WTC11 (cell line): ENCODE measurements around the gene KIRREL3.

ENCODE experiments used
- CREB1 ChIP-seq: sonication (generic); formaldehyde crosslinking; IDR thresholded peaks from 2 replicates; pipeline ENCODE4 v1.8.0; 2023; ENCODE audit warnings: mild to moderate bottlenecking, missing genetic modification reagents
- CREM ChIP-seq: sonication (generic); formaldehyde crosslinking; IDR thresholded peaks from 2 replicates; pipeline ENCODE4 v1.8.1; 2022; ENCODE audit warnings: mild to moderate bottlenecking, missing genetic modification reagents, moderate library complexity
- ELF4 ChIP-seq: sonication (generic); formaldehyde crosslinking; IDR thresholded peaks from 2 replicates; pipeline ENCODE4 v1.8.1; 2022; ENCODE audit warnings: low read depth, mild to moderate bottlenecking, moderate library complexity, missing genetic modification reagents
- HMGA2 ChIP-seq: fragments of 250-450 bp; sonication (Bioruptor Pico); IDR thresholded peaks from 2 replicates; pipeline ENCODE4 v1.4.0; 2021; ENCODE audit warnings: mild to moderate bottlenecking, moderate library complexity
- TF ChIP-seq, protein P1 (sequence below): fragments of 200-600 bp; IDR thresholded peaks from 2 replicates; pipeline ENCODE4 v1.8.0; 2022; ENCODE audit warnings: antibody characterized with exemption
- TF ChIP-seq, protein P2 (sequence below): sonication (generic); formaldehyde crosslinking; IDR thresholded peaks from 2 replicates; pipeline ENCODE4 v1.8.0; 2022; ENCODE audit warnings: mild to moderate bottlenecking, missing genetic modification reagents
- TF ChIP-seq, protein P3 (sequence below): sonication (generic); formaldehyde crosslinking; IDR thresholded peaks from 2 replicates; pipeline ENCODE4 v1.8.1; 2023; ENCODE audit warnings: mild to moderate bottlenecking, missing genetic modification reagents, moderate library complexity
- TF ChIP-seq, protein P4 (sequence below): sonication (generic); formaldehyde crosslinking; IDR thresholded peaks from 2 replicates; pipeline ENCODE4 v1.8.1; 2022; ENCODE audit warnings: low read depth, missing genetic modification reagents, borderline replicate concordance
- TF ChIP-seq, protein P5 (sequence below): fragments of 250-450 bp; sonication (Bioruptor Pico); IDR thresholded peaks from 2 replicates; pipeline ENCODE4 v1.9.0; 2021; ENCODE audit warnings: moderate library complexity, mild to moderate bottlenecking, inconsistent platforms, borderline replicate concordance
- TF ChIP-seq, protein P6 (sequence below): sonication (generic); formaldehyde crosslinking; IDR thresholded peaks from 2 replicates; pipeline ENCODE4 v1.8.1; 2023; ENCODE audit warnings: mild to moderate bottlenecking, missing genetic modification reagents, borderline replicate concordance

DNA sequence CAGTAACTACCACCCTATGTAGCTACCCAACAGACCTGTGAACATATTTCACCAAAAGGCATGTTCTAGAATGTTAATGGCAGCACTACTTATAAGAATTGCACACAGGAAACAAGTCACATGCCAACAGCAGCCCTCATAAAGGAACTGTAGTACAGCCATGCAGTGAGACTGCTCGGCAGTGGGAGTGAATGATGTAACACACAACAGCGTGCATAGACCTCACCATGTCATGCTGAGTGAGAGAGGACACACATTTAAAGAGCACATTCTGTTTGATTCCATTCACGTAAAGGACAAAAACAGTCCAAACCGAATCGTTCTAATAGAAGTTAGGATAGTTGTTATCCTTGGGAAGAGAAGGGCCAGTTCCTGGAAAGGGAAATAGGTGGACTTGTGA lies 27.2 kb upstream of the KIRREL3 start:
- TF ChIP-seq, protein P1, sequence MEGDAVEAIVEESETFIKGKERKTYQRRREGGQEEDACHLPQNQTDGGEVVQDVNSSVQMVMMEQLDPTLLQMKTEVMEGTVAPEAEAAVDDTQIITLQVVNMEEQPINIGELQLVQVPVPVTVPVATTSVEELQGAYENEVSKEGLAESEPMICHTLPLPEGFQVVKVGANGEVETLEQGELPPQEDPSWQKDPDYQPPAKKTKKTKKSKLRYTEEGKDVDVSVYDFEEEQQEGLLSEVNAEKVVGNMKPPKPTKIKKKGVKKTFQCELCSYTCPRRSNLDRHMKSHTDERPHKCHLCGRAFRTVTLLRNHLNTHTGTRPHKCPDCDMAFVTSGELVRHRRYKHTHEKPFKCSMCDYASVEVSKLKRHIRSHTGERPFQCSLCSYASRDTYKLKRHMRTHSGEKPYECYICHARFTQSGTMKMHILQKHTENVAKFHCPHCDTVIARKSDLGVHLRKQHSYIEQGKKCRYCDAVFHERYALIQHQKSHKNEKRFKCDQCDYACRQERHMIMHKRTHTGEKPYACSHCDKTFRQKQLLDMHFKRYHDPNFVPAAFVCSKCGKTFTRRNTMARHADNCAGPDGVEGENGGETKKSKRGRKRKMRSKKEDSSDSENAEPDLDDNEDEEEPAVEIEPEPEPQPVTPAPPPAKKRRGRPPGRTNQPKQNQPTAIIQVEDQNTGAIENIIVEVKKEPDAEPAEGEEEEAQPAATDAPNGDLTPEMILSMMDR, result no peak
- TF ChIP-seq CREB1, result no peak
- TF ChIP-seq, protein P2, sequence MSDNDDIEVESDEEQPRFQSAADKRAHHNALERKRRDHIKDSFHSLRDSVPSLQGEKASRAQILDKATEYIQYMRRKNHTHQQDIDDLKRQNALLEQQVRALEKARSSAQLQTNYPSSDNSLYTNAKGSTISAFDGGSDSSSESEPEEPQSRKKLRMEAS, result no peak
- no peak for TF ChIP-seq ELF4 (CRISPR knock-in tag)
- TF ChIP-seq, protein P3, sequence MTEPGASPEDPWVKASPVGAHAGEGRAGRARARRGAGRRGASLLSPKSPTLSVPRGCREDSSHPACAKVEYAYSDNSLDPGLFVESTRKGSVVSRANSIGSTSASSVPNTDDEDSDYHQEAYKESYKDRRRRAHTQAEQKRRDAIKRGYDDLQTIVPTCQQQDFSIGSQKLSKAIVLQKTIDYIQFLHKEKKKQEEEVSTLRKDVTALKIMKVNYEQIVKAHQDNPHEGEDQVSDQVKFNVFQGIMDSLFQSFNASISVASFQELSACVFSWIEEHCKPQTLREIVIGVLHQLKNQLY (CRISPR knock-in tag), result no peak
- TF ChIP-seq, protein P4, sequence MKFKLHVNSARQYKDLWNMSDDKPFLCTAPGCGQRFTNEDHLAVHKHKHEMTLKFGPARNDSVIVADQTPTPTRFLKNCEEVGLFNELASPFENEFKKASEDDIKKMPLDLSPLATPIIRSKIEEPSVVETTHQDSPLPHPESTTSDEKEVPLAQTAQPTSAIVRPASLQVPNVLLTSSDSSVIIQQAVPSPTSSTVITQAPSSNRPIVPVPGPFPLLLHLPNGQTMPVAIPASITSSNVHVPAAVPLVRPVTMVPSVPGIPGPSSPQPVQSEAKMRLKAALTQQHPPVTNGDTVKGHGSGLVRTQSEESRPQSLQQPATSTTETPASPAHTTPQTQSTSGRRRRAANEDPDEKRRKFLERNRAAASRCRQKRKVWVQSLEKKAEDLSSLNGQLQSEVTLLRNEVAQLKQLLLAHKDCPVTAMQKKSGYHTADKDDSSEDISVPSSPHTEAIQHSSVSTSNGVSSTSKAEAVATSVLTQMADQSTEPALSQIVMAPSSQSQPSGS, result no peak
- TF ChIP-seq, protein P5, sequence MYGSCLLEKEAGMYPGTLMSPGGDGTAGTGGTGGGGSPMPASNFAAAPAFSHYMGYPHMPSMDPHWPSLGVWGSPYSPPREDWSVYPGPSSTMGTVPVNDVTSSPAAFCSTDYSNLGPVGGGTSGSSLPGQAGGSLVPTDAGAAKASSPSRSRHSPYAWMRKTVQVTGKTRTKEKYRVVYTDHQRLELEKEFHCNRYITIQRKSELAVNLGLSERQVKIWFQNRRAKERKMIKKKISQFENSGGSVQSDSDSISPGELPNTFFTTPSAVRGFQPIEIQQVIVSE (CRISPR knock-in tag), result no peak
- no peak for TF ChIP-seq HMGA2 (CRISPR knock-in tag)
- TF ChIP-seq CREM (CRISPR knock-in tag), result no peak
- TF ChIP-seq, protein P6, sequence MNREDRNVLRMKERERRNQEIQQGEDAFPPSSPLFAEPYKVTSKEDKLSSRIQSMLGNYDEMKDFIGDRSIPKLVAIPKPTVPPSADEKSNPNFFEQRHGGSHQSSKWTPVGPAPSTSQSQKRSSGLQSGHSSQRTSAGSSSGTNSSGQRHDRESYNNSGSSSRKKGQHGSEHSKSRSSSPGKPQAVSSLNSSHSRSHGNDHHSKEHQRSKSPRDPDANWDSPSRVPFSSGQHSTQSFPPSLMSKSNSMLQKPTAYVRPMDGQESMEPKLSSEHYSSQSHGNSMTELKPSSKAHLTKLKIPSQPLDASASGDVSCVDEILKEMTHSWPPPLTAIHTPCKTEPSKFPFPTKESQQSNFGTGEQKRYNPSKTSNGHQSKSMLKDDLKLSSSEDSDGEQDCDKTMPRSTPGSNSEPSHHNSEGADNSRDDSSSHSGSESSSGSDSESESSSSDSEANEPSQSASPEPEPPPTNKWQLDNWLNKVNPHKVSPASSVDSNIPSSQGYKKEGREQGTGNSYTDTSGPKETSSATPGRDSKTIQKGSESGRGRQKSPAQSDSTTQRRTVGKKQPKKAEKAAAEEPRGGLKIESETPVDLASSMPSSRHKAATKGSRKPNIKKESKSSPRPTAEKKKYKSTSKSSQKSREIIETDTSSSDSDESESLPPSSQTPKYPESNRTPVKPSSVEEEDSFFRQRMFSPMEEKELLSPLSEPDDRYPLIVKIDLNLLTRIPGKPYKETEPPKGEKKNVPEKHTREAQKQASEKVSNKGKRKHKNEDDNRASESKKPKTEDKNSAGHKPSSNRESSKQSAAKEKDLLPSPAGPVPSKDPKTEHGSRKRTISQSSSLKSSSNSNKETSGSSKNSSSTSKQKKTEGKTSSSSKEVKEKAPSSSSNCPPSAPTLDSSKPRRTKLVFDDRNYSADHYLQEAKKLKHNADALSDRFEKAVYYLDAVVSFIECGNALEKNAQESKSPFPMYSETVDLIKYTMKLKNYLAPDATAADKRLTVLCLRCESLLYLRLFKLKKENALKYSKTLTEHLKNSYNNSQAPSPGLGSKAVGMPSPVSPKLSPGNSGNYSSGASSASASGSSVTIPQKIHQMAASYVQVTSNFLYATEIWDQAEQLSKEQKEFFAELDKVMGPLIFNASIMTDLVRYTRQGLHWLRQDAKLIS (CRISPR knock-in tag), result no peak
